Astrocyte (in vitro differentiated cells and primary cell): ENCODE measurements around the gene CASK.

Experiments
- EZH2 ChIP-seq: IDR thresholded peaks from 2 replicates; pipeline ENCODE4 v1.6.1; 2012; ENCODE audit warnings: mild to moderate bottlenecking, low read length, inconsistent platforms; ENCODE audit not compliant: insufficient read depth
- TF ChIP-seq, protein P1 (sequence below): IDR thresholded peaks from 2 replicates; pipeline ENCODE4 v1.5.1; 2011; ENCODE audit warnings: low read depth, mild to moderate bottlenecking, inconsistent platforms, low read length, moderate library complexity; ENCODE audit not compliant: insufficient read depth

DNA sequence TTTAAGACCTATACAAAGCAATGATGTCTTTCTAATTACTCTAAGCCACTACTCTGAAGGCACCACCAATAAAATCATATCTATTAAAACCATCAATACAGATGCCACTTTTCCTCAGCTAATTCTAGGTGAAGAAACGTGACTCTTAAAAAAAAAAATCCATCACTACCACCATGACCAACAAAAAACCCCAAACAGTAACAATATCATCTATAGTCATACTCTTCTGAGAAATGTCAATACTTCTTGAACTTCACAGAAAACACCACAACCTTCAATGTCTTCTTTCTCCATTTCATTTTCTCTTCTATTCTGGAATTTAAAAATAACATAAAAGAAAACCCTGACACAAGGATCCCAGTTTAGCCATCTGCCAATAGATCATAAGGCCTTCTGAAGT is 35.7 kb downstream of the CASK start:
- TF ChIP-seq, protein P1, sequence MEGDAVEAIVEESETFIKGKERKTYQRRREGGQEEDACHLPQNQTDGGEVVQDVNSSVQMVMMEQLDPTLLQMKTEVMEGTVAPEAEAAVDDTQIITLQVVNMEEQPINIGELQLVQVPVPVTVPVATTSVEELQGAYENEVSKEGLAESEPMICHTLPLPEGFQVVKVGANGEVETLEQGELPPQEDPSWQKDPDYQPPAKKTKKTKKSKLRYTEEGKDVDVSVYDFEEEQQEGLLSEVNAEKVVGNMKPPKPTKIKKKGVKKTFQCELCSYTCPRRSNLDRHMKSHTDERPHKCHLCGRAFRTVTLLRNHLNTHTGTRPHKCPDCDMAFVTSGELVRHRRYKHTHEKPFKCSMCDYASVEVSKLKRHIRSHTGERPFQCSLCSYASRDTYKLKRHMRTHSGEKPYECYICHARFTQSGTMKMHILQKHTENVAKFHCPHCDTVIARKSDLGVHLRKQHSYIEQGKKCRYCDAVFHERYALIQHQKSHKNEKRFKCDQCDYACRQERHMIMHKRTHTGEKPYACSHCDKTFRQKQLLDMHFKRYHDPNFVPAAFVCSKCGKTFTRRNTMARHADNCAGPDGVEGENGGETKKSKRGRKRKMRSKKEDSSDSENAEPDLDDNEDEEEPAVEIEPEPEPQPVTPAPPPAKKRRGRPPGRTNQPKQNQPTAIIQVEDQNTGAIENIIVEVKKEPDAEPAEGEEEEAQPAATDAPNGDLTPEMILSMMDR: no peak
- TF ChIP-seq EZH2: no peak
